Aorta (tissue), 5 donors: ENCODE measurements around the gene LSP1. TPM values are rescaled to one million over a fixed set of nuclear protein-coding genes. Genes with fewer than 3 reads are reported as not detected.

ENCODE experiments used
- ATAC-seq: fragments of 200-7000 bp; cut with Tn5 transposase; one replicate; pipeline ENCODE4 v1.9.1; 2022; ENCODE audit warnings: moderate library complexity; ENCODE audit not compliant: low FRiP score
- DNase-seq, 2 donors: peaks; one replicate each; pipeline ENCODE4 v3.0.0-alpha.2; 2020
- H3K27ac ChIP-seq, 2 donors: one replicate each; pipeline ENCODE4 v1.5.1; 2013; ENCODE audit warnings: low read length in 2 of 2, mild to moderate bottlenecking in 2 of 2, moderate library complexity in 2 of 2, control low read depth in 1 of 2, inconsistent platforms in 1 of 2, low read depth in 1 of 2
- H3K27me3 ChIP-seq, 2 donors: one replicate each; pipeline ENCODE4 v1.6.1; 2013; ENCODE audit warnings: control low read depth in 1 of 2, low read length in 1 of 2, mild to moderate bottlenecking in 1 of 2, moderate library complexity in 1 of 2; ENCODE audit not compliant: insufficient read depth in 2 of 2, control insufficient read depth in 1 of 2
- H3K36me3 ChIP-seq, 2 donors: one replicate each; pipeline ENCODE4 v1.6.1; 2013; ENCODE audit warnings: control low read depth in 1 of 2, low read length in 1 of 2, mild to moderate bottlenecking in 1 of 2; ENCODE audit not compliant: insufficient read depth in 2 of 2, control insufficient read depth in 1 of 2
- H3K4me1 ChIP-seq, 2 donors: one replicate each; pipeline ENCODE4 v1.6.1; 2013; ENCODE audit warnings: low read length in 2 of 2, control low read depth in 1 of 2, mild to moderate bottlenecking in 1 of 2, moderate library complexity in 1 of 2; ENCODE audit not compliant: insufficient read depth in 2 of 2, control insufficient read depth in 1 of 2
- H3K4me3 ChIP-seq, 2 donors: one replicate each; pipeline ENCODE4 v1.5.1; 2013; ENCODE audit warnings: low read length in 2 of 2, control low read depth in 1 of 2, mild to moderate bottlenecking in 1 of 2
- H3K9me3 ChIP-seq: one replicate; pipeline ENCODE4 v1.6.1; 2013; ENCODE audit warnings: mild to moderate bottlenecking, low read length; ENCODE audit not compliant: control insufficient read depth
- WGBS, 2 donors: extraction: QIAGEN DNeasy Blood & Tissue Kit; methylation state at CpG; one replicate each; pipeline ENCODE4 v1.1.7; 2013; 5-methylcytosine and 5-hydroxymethylcytosine counted together
- intact Hi-C, 2 donors: fragments of 100-400 bp; cut with DNase I; formaldehyde crosslinking; loops; one replicate each; pipeline versions ENCODE4 v1.14.2 to v1.15.0; 2022
- polyA plus RNA-seq, 2 donors: library from polyadenylated mRNA; stranded (reverse); fragments of 200-250 nt; gene quantifications; one replicate each; pipeline ENCODE4 v1.2.3, GENCODE V29; 2013
- total RNA-seq, 2 donors: library from RNA; stranded (reverse); fragmentation: NEBNext Ultra II Directional; extraction: Animal tissue kit (Norgen Biotek cat#: 25700); gene quantifications; one replicate each; pipeline ENCODE4 v1.2.1, GENCODE V29; 2021
- donor health status: healthy with polysubstance abuse.
- donor health status: Bipolar disorder and iron deficiency.
- donor health status: DM: no; HTN: no; CAD: no.
- donor health status: DM: no; HTN: no; CAD: no.
- donor health status: DM: yes; HTN: yes; CAD: no.

Gene LSP1
- total and polyA plus RNA-seq, 4 donors: 12.0 to 128 (median 42.8) TPM

GRCh38 chr11:1917523-1918435 is 64.9 kb downstream of the LSP1 start:
- DNase-seq (peak; percentile 53 to 70), ATAC-seq (peak; percentile 14)
- H3K4me1 ChIP-seq: no peaks in the 10 kb centered on the region
- no peaks in the 10 kb centered on the region for H3K36me3 ChIP-seq
- WGBS, 2 donors: 82 to 84% methylated on average over 34 of the region's 34 CpGs
- H3K9me3 ChIP-seq: no peaks in the 10 kb centered on the region
- intact Hi-C loops: loop anchor here in 1 of 2 donors (5.0 kb wide), 1 partner anchor 80 kb away; the partner anchor contains the start of gene TNNI2
- H3K27me3 ChIP-seq: no peaks in the 10 kb centered on the region
- H3K27ac ChIP-seq: no peak overlapping the region
- H3K4me3 ChIP-seq: no peak overlapping the region

- DNase-seq (peak in 1 of 2 donors; percentile 72), ATAC-seq (no peak)
- intact Hi-C loops: loop anchor here in 1 of 2 donors (5.0 kb wide), 1 partner anchor 81 kb away; the partner anchor contains the start of gene TNNI2
- Histone ChIP-seq H3K36me3 (no peaks in the 10 kb centered on the region), H3K27me3 (no peaks in the 10 kb centered on the region), H3K4me3 (no peak overlapping the region), H3K27ac (no peak overlapping the region), H3K9me3 (no peaks in the 10 kb centered on the region), H3K4me1 (no peaks in the 10 kb centered on the region)
- 87 to 91% methylated on average over 23 to 29 of the region's 29 CpGs for WGBS, 2 donors
These were observed 65.8 kb downstream of the LSP1 start for GRCh38 chr11:1918436-1919315.

- Histone ChIP-seq H3K4me3 (no peak within 1 kb of the TSS), H3K27ac (no peak within 1 kb of the TSS)
These were observed 66.7 kb downstream of the LSP1 start, which contains the start of gene TNNT3 for GRCh38 chr11:1919391-1920127. Gene TNNT3, plus strand, starts transcription at chr11:1919703. Its CDS starts 3,172 bp downstream, at chr11:1922875.

GRCh38 chr11:1920128-1920908 is 67.4 kb downstream of the LSP1 start:
- H3K27me3 ChIP-seq: no peaks in the 10 kb centered on the region
- no peaks in the 10 kb centered on the region for H3K36me3 ChIP-seq
- 95 to 97% methylated on average over 24 to 25 of the region's 25 CpGs for WGBS, 2 donors
- no peaks in the 10 kb centered on the region for H3K4me1 ChIP-seq
- intact Hi-C loops: no loop called here
- DNase-seq (peak; percentile 38 to 73), ATAC-seq (no peak)
- no peak overlapping the region for H3K4me3 ChIP-seq
- H3K27ac ChIP-seq: no peak overlapping the region
- no peaks in the 10 kb centered on the region for H3K9me3 ChIP-seq

More at GRCh38 chr11:1919391-1920127, 66.7 kb downstream of the LSP1 start, which contains the start of gene TNNT3:
- intact Hi-C loops: loop anchor here in 1 of 2 donors (5.0 kb wide), 1 partner anchor 82 kb away; the partner anchor contains the start of gene TNNI2
- Histone ChIP-seq H3K4me1 (no peaks in the 10 kb centered on the region), H3K36me3 (no peaks in the 10 kb centered on the region), H3K27me3 (no peaks in the 10 kb centered on the region), H3K9me3 (no peaks in the 10 kb centered on the region)
- ATAC-seq: no peak
- peak; percentile 53 to 66 for DNase-seq
- 74 to 75% methylated on average over 31 of the region's 31 CpGs for WGBS, 2 donors

- peak; percentile 41 to 72 for DNase-seq
These were observed 68.2 kb downstream of the LSP1 start for GRCh38 chr11:1920909-1921573.

GRCh38 chr11:1921574-1922141 is 68.8 kb downstream of the LSP1 start:
- DNase-seq (peak; percentile 61 to 82), ATAC-seq (peak; percentile 57)
- intact Hi-C loops: no loop called here
- Histone ChIP-seq H3K27ac (no peak overlapping the region), H3K27me3 (no peaks in the 10 kb centered on the region), H3K36me3 (no peaks in the 10 kb centered on the region), H3K4me3 (no peak overlapping the region), H3K9me3 (no peaks in the 10 kb centered on the region), H3K4me1 (no peaks in the 10 kb centered on the region)
- 45 to 51% methylated on average over 18 of the region's 18 CpGs for WGBS, 2 donors

More at GRCh38 chr11:1920909-1921573, 68.2 kb downstream of the LSP1 start:
- peak; percentile 30 for ATAC-seq
- Histone ChIP-seq H3K4me3 (no peak overlapping the region), H3K27ac (no peak overlapping the region), H3K27me3 (no peaks in the 10 kb centered on the region), H3K4me1 (no peaks in the 10 kb centered on the region), H3K36me3 (no peaks in the 10 kb centered on the region), H3K9me3 (no peaks in the 10 kb centered on the region)
- intact Hi-C loops: no loop called here
- WGBS, 2 donors: 79 to 81% methylated on average over 21 of the region's 21 CpGs

GRCh38 chr11:1922481-1923081 is 69.7 kb downstream of the LSP1 start:
- H3K4me1 ChIP-seq: no peaks in the 10 kb centered on the region
- ATAC-seq (peak; percentile 20), DNase-seq (peak; percentile 58 to 73)
- H3K36me3 ChIP-seq: no peaks in the 10 kb centered on the region
- no peaks in the 10 kb centered on the region for H3K9me3 ChIP-seq
- H3K27me3 ChIP-seq: no peaks in the 10 kb centered on the region
- H3K27ac ChIP-seq: no peak overlapping the region
- 69 to 75% methylated on average over 10 to 14 of the region's 14 CpGs for WGBS, 2 donors
- H3K4me3 ChIP-seq: no peak overlapping the region
- intact Hi-C loops: no loop called here
